Measurements from ENCODE around the gene KXD1. TPM values are rescaled to one million over a fixed set of nuclear protein-coding genes. Genes with fewer than 3 reads are reported as not detected.

Gene KXD1
- total RNA-seq, 1 experiment from 2014 or later, result 138 TPM

DNA sequence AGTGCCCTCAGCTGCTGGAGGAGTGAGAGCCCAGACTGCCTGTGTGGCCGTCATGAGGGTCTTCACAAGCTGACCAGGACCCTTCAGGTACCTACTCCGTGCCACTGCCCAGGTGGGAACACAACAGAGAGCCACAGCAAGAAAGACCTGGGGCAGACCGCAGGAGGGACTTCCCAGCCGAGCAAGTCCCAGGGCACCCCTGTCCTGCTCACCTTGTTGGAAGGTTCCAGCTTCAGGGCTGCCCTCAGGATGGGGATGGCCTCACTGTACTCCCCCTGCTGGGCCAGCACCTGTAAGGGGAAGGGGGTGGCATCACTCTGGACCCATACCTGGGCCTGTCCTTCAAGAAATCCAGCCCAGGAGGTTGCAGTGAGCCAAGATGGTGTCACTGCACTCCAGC is 24.6 kb upstream of the KXD1 start:
- Mint-ChIP-seq H3K27ac (no peak overlapping the region), H3K9me3 (no peaks in the 10 kb centered on the region), H3K4me3 (no peak overlapping the region), H3K36me3 (ENCODE audit: insufficient read depth in 1 of 3, low read depth in 3 of 3) (peaks cover 22 to 56% (median 52%) of the 10 kb centered on the region in 3 experiments), H3K4me1 (no peaks in the 10 kb centered on the region), H3K27me3 (ENCODE audit: low read depth) (no peaks in the 10 kb centered on the region)
- TF ChIP-seq, protein P1, sequence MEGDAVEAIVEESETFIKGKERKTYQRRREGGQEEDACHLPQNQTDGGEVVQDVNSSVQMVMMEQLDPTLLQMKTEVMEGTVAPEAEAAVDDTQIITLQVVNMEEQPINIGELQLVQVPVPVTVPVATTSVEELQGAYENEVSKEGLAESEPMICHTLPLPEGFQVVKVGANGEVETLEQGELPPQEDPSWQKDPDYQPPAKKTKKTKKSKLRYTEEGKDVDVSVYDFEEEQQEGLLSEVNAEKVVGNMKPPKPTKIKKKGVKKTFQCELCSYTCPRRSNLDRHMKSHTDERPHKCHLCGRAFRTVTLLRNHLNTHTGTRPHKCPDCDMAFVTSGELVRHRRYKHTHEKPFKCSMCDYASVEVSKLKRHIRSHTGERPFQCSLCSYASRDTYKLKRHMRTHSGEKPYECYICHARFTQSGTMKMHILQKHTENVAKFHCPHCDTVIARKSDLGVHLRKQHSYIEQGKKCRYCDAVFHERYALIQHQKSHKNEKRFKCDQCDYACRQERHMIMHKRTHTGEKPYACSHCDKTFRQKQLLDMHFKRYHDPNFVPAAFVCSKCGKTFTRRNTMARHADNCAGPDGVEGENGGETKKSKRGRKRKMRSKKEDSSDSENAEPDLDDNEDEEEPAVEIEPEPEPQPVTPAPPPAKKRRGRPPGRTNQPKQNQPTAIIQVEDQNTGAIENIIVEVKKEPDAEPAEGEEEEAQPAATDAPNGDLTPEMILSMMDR (conservative IDR thresholded peaks at IDR 0.05), result no peak
- H3K79me2 ChIP-seq (ENCODE audit: insufficient read depth, low read length), result no peaks in the 10 kb centered on the region
- H3K9me3 ChIP-seq (ENCODE audit: control insufficient read depth, low read depth, low read length), result no peaks in the 10 kb centered on the region
- no peak overlapping the region for H2AK5ac ChIP-seq (ENCODE audit: insufficient read length, low read length)
- H3K23me2 ChIP-seq (ENCODE audit: insufficient read length, low read depth, low read length, poor library complexity, severe bottlenecking), result no peaks in the 10 kb centered on the region
- no peak overlapping the region for H4K8ac ChIP-seq (replicated peaks; ENCODE audit: insufficient read length, low read depth, low read length)
- no peak for DNase-seq
- no peak overlapping the region for H2BK120ac ChIP-seq (ENCODE audit: low read depth, low read length, poor library complexity, severe bottlenecking)
- no peak overlapping the region for H2BK15ac ChIP-seq (ENCODE audit: low read depth, low read length)
- H2AFZ ChIP-seq (ENCODE audit: low read length), result no peak overlapping the region
- H3K18ac ChIP-seq (ENCODE audit: insufficient read length, low read depth, low read length), result no peak overlapping the region
- no peak overlapping the region for H4K5ac ChIP-seq (ENCODE audit: insufficient read length, low read depth, low read length)
- no peak overlapping the region for H2BK12ac ChIP-seq (ENCODE audit: insufficient read length, low read depth, low read length)
- no peak overlapping the region for H3K14ac ChIP-seq (ENCODE audit: insufficient read depth, low read length)
- H3K56ac ChIP-seq (ENCODE audit: insufficient read length, low read depth, low read length), result no peak overlapping the region
- no peaks in the 10 kb centered on the region for H4K20me1 ChIP-seq (ENCODE audit: control insufficient read depth, insufficient read depth, insufficient read length)
- no peaks in the 10 kb centered on the region for H3K4me1 ChIP-seq (ENCODE audit: insufficient read depth, low read length)
- H2BK5ac ChIP-seq (ENCODE audit: insufficient read length, low read length), result no peak overlapping the region
- no peaks in the 10 kb centered on the region for H3K79me1 ChIP-seq (ENCODE audit: insufficient read depth, low read depth, low read length, poor library complexity, severe bottlenecking)
- no peak overlapping the region for H3T11ph ChIP-seq (ENCODE audit: low read length)
- H3K4ac ChIP-seq (ENCODE audit: low read depth, low read length), result no peak overlapping the region
- no CpG with 5 or more reads among the region's 4 CpGs for WGBS (ENCODE audit: extremely low coverage, insufficient read length, low lambda C conversion rate)
- no peak overlapping the region for H4K91ac ChIP-seq (ENCODE audit: insufficient read length, low read depth, low read length)
- H3K27me3 ChIP-seq (ENCODE audit: insufficient read depth, low read length), result no peaks in the 10 kb centered on the region
- H2BK20ac ChIP-seq (ENCODE audit: low read depth, low read length, poor library complexity, severe bottlenecking), result no peak overlapping the region
- no peak overlapping the region for H3K23ac ChIP-seq (ENCODE audit: insufficient read length, low read depth, low read length)
- H3K9ac ChIP-seq (ENCODE audit: extremely low read depth, insufficient read length, low read length), result no peak overlapping the region
- no peak overlapping the region for H3K27ac ChIP-seq (ENCODE audit: insufficient read length, low read depth, low read length)
- H3K4me2 ChIP-seq (ENCODE audit: insufficient read depth, insufficient read length, low read length), result no peak overlapping the region
